MM.1S (cell line): ENCODE measurements around the gene TNIK.

Source experiments
- DNase-seq: peaks from one replicate; pipeline ENCODE4 v3.0.0-alpha.2; 2015
- H2AFZ ChIP-seq: fragments of 300-600 bp; sonication (generic); 2 replicates; pipeline ENCODE4 v1.6.0; 2016; ENCODE audit warnings: antibody characterized with exemption, low read length
- H3F3A ChIP-seq: fragments of 300-600 bp; sonication (generic); 2 replicates; pipeline ENCODE4 v1.6.1; 2016; ENCODE audit warnings: mild to moderate bottlenecking, antibody characterized with exemption, low read length, moderate library complexity, mixed read lengths; ENCODE audit not compliant: insufficient read depth
- H3K27ac ChIP-seq: fragments of 300-600 bp; sonication (generic); 2 replicates; pipeline ENCODE4 v1.5.1; 2016; ENCODE audit warnings: mild to moderate bottlenecking, low read length
- H3K27me3 ChIP-seq: fragments of 300-600 bp; sonication (generic); replicated peaks from 2 replicates; pipeline ENCODE4 v1.6.0; 2016; ENCODE audit warnings: low read length; ENCODE audit not compliant: insufficient read depth
- H3K36me3 ChIP-seq: fragments of 300-600 bp; sonication (generic); replicated peaks from 2 replicates; pipeline ENCODE4 v1.6.1; 2016; ENCODE audit warnings: mild to moderate bottlenecking, low read length, mixed read lengths; ENCODE audit not compliant: insufficient read depth
- H3K4me1 ChIP-seq: fragments of 300-600 bp; sonication (generic); 2 replicates; pipeline ENCODE4 v1.6.1; 2016; ENCODE audit warnings: low read length, mixed read lengths
- H3K4me2 ChIP-seq: fragments of 300-600 bp; sonication (generic); 2 replicates; pipeline ENCODE4 v1.6.0; 2016; ENCODE audit warnings: low read depth, low read length
- H3K4me3 ChIP-seq: fragments of 300-600 bp; sonication (generic); 2 replicates; pipeline ENCODE4 v1.5.1; 2016; ENCODE audit warnings: low read length, mixed read lengths
- H3K79me2 ChIP-seq: fragments of 300-600 bp; sonication (generic); 2 replicates; pipeline ENCODE4 v1.6.1; 2016; ENCODE audit warnings: mixed run types, low read length, mixed read lengths
- H3K9ac ChIP-seq: fragments of 300-600 bp; sonication (generic); 2 replicates; pipeline ENCODE4 v1.6.1; 2016; ENCODE audit warnings: low read length, mixed read lengths
- H3K9me2 ChIP-seq: fragments of 300-600 bp; sonication (generic); replicated peaks from 2 replicates; pipeline ENCODE4 v1.6.1; 2016; ENCODE audit warnings: mild to moderate bottlenecking, low read length, mixed read lengths; ENCODE audit not compliant: insufficient read depth
- H3K9me3 ChIP-seq: fragments of 300-600 bp; sonication (generic); replicated peaks from 2 replicates; pipeline ENCODE4 v1.6.1; 2016; ENCODE audit warnings: mild to moderate bottlenecking, low read length, mixed read lengths; ENCODE audit not compliant: insufficient read depth
- H4K20me1 ChIP-seq: fragments of 300-600 bp; sonication (generic); 2 replicates; pipeline ENCODE4 v1.6.1; 2016; ENCODE audit warnings: mild to moderate bottlenecking, low read length, moderate library complexity, mixed read lengths; ENCODE audit not compliant: insufficient read depth
- CTCF ChIP-seq: fragments of 300-600 bp; sonication (generic); IDR thresholded peaks from 2 replicates; pipeline ENCODE4 v1.5.1; 2016; ENCODE audit warnings: antibody characterized with exemption, low read length, mixed read lengths
- EZH2 ChIP-seq: fragments of 300-600 bp; sonication (generic); optimal IDR thresholded peaks from 2 replicates; pipeline ENCODE3; 2017; ENCODE audit warnings: low read depth, mild to moderate bottlenecking, antibody characterized with exemption, low read length, mixed read lengths
- EZH2phosphoT487 ChIP-seq: fragments of 300-600 bp; sonication (generic); IDR thresholded peaks from 2 replicates; pipeline ENCODE4 v1.6.1; 2018; ENCODE audit warnings: antibody characterized with exemption, low read length

The TNIK gene

GRCh38 chr3:171445620-171446204, 14.5 kb downstream of the TNIK start:
- no peaks in the 10 kb centered on the region for H4K20me1 ChIP-seq
- no peaks in the 10 kb centered on the region for H3K27me3 ChIP-seq
- H3K79me2 ChIP-seq: no peaks in the 10 kb centered on the region
- no peak overlapping the region for H3K4me3 ChIP-seq
- H3K9me3 ChIP-seq: no peaks in the 10 kb centered on the region
- no peaks in the 10 kb centered on the region for H3F3A ChIP-seq
- H3K27ac ChIP-seq: no peak overlapping the region
- H3K9me2 ChIP-seq: no peaks in the 10 kb centered on the region
- H3K36me3 ChIP-seq: no peaks in the 10 kb centered on the region
- TF ChIP-seq EZH2: no peak
- TF ChIP-seq EZH2phosphoT487: no peak
- no peak for TF ChIP-seq CTCF
- H2AFZ ChIP-seq: no peak overlapping the region
- H3K4me1 ChIP-seq: no peaks in the 10 kb centered on the region
- DNase-seq: no peak
- no peak overlapping the region for H3K9ac ChIP-seq
- no peak overlapping the region for H3K4me2 ChIP-seq

GRCh38 chr3:171444001-171444690, 16.1 kb downstream of the TNIK start:
- Histone ChIP-seq H3K4me3 (no peak overlapping the region), H3K79me2 (no peaks in the 10 kb centered on the region), H3K27ac (no peak overlapping the region), H3K9ac (no peak overlapping the region), H3K36me3 (no peaks in the 10 kb centered on the region), H3K9me3 (no peaks in the 10 kb centered on the region), H2AFZ (no peak overlapping the region), H3K9me2 (no peaks in the 10 kb centered on the region), H4K20me1 (no peaks in the 10 kb centered on the region), H3K27me3 (no peaks in the 10 kb centered on the region), H3K4me1 (no peaks in the 10 kb centered on the region), H3K4me2 (no peak overlapping the region), H3F3A (no peaks in the 10 kb centered on the region)
- no peak for DNase-seq
- no peak for TF ChIP-seq CTCF

- H3K9me2 ChIP-seq: no peaks in the 10 kb centered on the region
- H3K4me2 ChIP-seq: no peak overlapping the region
- H3K9ac ChIP-seq: no peak overlapping the region
- H3K4me3 ChIP-seq: no peak overlapping the region
- H2AFZ ChIP-seq: no peak overlapping the region
- H3K4me1 ChIP-seq: no peaks in the 10 kb centered on the region
- no peaks in the 10 kb centered on the region for H3K9me3 ChIP-seq
- DNase-seq: no peak
- no peaks in the 10 kb centered on the region for H3K79me2 ChIP-seq
- H4K20me1 ChIP-seq: no peaks in the 10 kb centered on the region
- TF ChIP-seq CTCF: no peak
- no peak for TF ChIP-seq EZH2
- no peak for TF ChIP-seq EZH2phosphoT487
- no peaks in the 10 kb centered on the region for H3K36me3 ChIP-seq
- no peaks in the 10 kb centered on the region for H3K27me3 ChIP-seq
- no peaks in the 10 kb centered on the region for H3F3A ChIP-seq
- H3K27ac ChIP-seq: no peak overlapping the region
Observed at GRCh38 chr3:171443211-171443957, 16.8 kb downstream of the TNIK start.
